ENCODE measurements around the gene SLC28A1.
"Not testable (repeated sequence)": the region's sequence is repeated elsewhere in the genome, so short reads cannot be mapped to it uniquely, and the experiment has no call there.

SLC28A1 gene

DNA sequence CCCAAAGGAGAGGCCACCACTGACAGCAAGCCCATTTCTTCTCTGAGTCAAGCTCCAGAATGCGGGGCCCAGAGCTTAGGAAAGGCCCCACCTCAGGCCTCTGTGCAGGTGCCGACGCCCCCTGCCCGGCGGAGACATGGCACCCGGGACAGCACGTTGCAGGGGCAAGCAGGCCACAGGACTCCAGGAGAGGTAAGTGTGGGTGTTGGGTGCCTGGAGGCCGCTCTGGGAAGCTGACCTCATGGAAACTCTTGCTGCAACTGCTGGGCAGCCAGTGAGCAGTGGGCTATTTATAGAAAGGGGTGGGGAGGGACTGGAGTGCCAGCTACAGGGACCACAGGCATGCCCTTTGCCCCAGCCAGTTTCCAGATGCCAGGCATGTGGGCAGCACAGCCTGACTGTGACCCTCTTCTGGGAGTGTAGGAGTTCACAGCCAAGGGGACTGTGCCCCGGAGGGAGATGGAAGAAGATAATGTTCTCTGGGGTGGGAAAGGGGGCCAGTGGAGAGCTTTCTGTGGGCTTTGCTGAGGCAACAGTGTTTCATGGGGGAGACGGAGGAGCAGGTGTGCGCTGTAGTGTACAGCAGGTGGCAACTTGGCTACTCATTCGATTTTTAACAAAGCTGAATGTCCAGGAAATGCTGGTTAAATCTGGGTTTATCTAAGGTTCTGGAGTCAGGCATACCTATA lies 43.6 kb upstream of the SLC28A1 start:
- H3K27ac ChIP-seq = no peak overlapping the region
- TF ChIP-seq, protein P1, sequence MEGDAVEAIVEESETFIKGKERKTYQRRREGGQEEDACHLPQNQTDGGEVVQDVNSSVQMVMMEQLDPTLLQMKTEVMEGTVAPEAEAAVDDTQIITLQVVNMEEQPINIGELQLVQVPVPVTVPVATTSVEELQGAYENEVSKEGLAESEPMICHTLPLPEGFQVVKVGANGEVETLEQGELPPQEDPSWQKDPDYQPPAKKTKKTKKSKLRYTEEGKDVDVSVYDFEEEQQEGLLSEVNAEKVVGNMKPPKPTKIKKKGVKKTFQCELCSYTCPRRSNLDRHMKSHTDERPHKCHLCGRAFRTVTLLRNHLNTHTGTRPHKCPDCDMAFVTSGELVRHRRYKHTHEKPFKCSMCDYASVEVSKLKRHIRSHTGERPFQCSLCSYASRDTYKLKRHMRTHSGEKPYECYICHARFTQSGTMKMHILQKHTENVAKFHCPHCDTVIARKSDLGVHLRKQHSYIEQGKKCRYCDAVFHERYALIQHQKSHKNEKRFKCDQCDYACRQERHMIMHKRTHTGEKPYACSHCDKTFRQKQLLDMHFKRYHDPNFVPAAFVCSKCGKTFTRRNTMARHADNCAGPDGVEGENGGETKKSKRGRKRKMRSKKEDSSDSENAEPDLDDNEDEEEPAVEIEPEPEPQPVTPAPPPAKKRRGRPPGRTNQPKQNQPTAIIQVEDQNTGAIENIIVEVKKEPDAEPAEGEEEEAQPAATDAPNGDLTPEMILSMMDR (IDR thresholded peaks at IDR 0.05) = no peak
- TF ChIP-seq ZFX (IDR thresholded peaks at IDR 0.05; ENCODE audit: borderline replicate concordance) = no peak

DNA sequence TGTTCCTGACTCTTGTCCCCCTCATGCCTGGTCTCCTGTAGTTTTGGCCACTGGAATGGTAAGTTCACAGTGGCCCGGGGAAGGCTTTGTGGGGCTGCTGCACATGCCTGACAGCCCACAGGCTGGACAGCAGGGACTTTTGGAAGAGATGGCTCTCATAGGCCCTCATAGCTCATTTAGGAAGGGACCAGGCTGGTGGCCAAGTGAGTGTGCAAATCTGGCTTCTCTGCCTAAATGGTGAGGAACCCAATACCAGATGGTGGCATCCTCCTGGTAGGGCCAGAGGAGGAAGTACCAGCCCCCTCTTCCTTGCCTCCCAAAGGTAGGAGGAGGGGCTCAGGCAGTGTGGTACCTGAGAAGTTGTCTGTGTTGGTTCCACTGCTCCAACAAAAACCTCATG lies 41.7 kb upstream of the SLC28A1 start:
- TF ChIP-seq, protein P1 (IDR thresholded peaks at IDR 0.05) = no peak
- no peak for TF ChIP-seq ZFX (IDR thresholded peaks at IDR 0.05; ENCODE audit: borderline replicate concordance)
- H3K27ac ChIP-seq = no peak overlapping the region

DNA sequence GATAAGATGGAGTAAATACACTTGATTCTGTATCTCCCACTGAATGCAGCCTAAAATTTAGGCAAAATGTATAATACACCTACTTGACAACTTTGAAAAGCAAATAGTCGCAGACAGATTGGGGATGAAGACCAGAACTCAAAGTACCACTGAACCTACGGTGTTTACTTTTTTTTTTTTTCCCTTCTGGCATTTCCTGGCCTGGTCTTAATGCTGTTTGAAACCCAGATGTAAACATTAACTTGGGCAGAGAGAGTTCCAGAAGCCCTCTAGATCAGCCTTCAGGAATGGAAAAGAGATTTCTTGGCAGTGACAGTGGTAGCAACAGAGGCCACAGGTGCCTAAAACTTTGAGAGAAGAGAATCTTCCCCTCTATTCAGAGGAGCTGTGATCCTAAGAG lies 39.5 kb upstream of the SLC28A1 start:
- no peak overlapping the region for H3K27ac ChIP-seq
- TF ChIP-seq, protein P1 (IDR thresholded peaks at IDR 0.05) = no peak
- no peak for TF ChIP-seq ZFX (IDR thresholded peaks at IDR 0.05; ENCODE audit: borderline replicate concordance)

DNA sequence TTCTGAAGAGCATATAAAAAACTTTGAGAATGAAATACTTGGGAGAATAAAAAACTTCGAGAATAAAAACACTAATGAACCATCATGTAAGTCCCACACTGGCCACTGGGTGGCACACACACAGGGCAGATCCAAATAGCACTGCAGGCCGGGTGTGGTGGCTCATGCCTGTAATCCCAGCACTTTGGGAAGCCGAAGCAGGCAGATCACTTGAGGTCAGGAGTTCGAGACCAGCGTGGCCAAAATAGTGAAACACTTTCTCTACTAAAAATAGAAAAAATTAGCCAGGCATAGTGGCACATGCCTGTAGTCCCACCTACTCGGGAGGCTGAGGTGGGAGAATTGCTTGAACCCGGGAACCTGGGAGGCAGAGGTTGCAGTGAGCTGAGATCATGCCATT lies 38.8 kb upstream of the SLC28A1 start:
- H3K27ac ChIP-seq = not testable (repeated sequence)
- TF ChIP-seq, protein P1 (IDR thresholded peaks at IDR 0.05) = peak; percentile 92

DNA sequence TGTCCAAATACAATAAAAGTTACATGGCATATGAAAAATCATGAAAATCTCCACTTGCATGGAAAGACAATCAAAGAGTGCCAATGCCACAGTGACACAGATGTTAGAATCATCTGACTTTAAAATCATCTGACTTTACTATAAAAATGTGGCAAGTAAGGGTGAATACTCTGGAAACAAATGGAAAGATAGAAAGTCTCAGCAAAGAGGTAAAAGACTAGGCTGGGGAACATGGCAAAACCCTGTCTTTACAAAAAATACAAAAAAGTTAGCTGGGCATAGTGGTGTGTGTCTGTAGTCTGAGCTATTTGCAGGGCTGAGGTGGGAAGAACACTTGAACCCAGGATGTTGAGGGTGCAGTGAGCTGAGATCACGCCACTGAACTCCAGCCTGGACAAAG lies 38.2 kb upstream of the SLC28A1 start:
- H3K27ac ChIP-seq = no peak overlapping the region
- TF ChIP-seq, protein P1 (IDR thresholded peaks at IDR 0.05) = no peak
- TF ChIP-seq ZFX (IDR thresholded peaks at IDR 0.05; ENCODE audit: borderline replicate concordance) = no peak

DNA sequence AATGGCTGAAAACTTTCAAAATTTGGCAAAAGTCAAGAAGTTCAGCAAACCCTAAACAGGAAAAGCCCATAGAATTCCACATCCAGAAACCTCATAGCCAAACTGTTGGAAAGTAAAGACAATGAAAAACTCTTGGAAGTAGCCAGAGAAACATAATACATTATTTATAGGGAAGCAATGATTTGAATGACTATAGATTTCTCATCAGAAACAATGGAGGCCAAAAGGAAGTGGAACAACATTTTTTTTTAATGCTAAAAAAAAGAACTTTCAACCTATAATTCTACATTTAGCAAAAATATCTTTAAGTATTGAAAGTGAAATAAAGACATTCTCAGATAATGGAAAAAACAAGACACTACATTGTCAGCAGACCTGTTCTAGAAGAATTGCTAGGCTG lies 37.1 kb upstream of the SLC28A1 start:
- TF ChIP-seq ZFX (IDR thresholded peaks at IDR 0.05; ENCODE audit: borderline replicate concordance) = no peak
- TF ChIP-seq, protein P1 (IDR thresholded peaks at IDR 0.05) = no peak
- H3K27ac ChIP-seq = no peak overlapping the region

DNA sequence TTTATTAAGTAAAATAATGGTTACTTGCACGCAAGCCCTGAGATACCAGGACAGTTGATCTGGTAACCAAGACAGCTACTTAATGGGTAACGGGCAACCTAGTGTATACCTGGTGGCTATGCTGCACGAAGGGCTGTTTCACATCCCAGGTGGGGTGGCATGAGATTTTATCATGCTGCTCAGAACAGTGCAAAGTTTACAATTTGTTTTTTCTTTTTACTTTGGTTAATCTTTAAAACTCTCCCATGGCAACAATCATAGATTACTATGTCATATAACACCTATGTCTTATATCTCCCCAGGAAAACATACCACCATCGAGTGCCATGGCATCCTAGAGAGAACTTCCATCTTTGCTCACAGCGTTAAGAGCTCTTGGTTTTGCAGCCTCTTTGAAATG lies 32.2 kb upstream of the SLC28A1 start:
- no peak overlapping the region for H3K27ac ChIP-seq

More for the DNA sequence above, 32.2 kb upstream of the SLC28A1 start:
- no peak for TF ChIP-seq ZFX (IDR thresholded peaks at IDR 0.05; ENCODE audit: borderline replicate concordance)
- TF ChIP-seq, protein P1 (IDR thresholded peaks at IDR 0.05) = no peak

Data from 22Rv1 (cell line).